GM19193 (cell line): ENCODE data around the gene FAM221A.

Experiments
- POLR2A ChIP-seq: IDR thresholded peaks from 4 replicates; pipeline ENCODE4 v1.6.1; 2011; ENCODE audit not compliant: insufficient read depth, insufficient read length; ENCODE audit errors: extremely low read depth

The FAM221A gene

DNA sequence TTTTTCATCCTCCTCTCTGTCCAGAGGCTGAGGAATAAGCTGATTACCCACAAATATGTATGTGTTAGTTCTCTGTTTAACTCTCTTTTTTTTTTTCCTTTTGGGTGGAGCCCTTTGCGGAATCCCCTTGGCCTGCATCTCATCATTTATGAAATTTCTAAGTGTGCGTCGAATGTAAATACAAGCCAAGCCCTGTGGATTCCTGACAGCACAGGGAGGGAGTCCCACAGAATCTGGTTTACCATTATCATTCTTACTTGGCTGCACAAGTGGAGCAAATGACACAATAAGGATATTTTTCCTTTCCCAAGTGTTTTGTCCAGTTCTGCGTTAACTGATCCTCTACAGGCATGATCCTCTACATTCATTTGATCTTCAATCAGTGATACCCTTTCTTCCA, 41.5 kb downstream of the FAM221A start:
- TF ChIP-seq POLR2A: no peak

DNA sequence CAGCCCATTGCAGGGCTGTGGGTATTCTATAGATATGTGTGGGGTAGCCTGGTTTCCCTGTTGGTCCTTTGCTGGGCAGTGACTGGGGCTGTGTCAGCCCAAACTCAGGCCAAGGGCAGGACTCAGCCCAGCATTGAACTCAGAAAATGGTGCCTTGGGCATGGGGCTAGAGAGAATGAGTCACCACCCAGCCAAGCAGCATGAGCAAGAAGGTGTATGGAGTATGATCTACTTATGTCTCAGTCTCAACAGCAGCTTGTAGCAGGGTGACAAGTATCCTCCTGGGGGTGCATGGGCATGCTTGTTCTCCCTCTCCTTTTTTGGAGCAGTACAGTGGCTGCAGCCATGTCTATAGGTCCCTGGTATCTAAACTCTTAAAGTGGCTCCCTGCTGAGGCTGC, 62.1 kb downstream of the FAM221A start:
- TF ChIP-seq POLR2A: no peak

DNA sequence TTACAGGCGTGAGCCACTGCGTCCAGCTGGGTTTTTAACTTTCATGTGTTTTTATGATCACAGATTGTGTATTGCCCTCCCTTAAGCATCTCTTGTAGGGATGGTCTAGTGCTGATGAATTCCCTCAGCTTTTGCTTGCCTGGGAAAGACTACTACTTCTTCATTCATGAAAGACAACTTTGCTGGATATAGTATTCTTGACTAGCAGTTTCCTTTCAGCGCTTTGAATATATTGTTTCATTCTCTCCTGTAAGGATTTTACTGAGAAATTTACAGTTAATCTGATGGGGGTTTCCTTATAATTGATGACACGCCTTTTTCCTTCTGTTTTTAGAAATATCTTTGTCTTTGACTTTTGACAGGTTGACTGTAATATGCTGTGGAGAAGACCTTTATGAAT, 63.2 kb downstream of the FAM221A start:
- no peak for TF ChIP-seq POLR2A

- no peak for TF ChIP-seq POLR2A
Measured at GRCh38 chr7:23746629-23747028, 66.6 kb downstream of the FAM221A start.

- no peak for TF ChIP-seq POLR2A
Measured at GRCh38 chr7:23751852-23752251, 71.9 kb downstream of the FAM221A start.
